ENCODE data around the gene SPAG8. TPM values are rescaled to one million over a fixed set of nuclear protein-coding genes. Genes with fewer than 3 reads are reported as not detected.

SPAG8 gene
- total and polyA plus RNA-seq, 10 donors: 1.1 to 4.5 (median 2.0) TPM

DNA sequence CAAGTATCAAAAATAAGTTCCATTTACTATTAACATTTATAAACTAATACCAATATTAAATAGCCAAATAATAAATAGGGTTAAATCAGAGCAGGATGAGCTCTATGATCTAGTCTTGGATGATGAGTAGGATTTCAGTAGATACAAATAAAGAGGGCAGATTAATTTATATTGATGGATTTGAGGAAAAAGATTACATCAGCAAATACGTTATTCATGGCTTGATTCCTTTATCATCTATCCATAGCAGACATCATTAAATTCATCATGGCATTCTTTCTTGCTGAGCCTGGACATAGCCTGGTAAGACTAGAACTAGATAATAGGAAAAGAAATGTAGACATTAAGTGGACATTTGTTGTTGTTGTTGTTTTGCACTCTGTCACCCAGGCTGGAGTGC lies 44.6 kb downstream of the SPAG8 start:
- TF ChIP-seq, protein P1, sequence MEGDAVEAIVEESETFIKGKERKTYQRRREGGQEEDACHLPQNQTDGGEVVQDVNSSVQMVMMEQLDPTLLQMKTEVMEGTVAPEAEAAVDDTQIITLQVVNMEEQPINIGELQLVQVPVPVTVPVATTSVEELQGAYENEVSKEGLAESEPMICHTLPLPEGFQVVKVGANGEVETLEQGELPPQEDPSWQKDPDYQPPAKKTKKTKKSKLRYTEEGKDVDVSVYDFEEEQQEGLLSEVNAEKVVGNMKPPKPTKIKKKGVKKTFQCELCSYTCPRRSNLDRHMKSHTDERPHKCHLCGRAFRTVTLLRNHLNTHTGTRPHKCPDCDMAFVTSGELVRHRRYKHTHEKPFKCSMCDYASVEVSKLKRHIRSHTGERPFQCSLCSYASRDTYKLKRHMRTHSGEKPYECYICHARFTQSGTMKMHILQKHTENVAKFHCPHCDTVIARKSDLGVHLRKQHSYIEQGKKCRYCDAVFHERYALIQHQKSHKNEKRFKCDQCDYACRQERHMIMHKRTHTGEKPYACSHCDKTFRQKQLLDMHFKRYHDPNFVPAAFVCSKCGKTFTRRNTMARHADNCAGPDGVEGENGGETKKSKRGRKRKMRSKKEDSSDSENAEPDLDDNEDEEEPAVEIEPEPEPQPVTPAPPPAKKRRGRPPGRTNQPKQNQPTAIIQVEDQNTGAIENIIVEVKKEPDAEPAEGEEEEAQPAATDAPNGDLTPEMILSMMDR (IDR thresholded peaks at IDR 0.05 in 8 of 11, conservative IDR thresholded peaks at IDR 0.05 in 3 of 11): no peak
- TF ChIP-seq POLR2AphosphoS5 (IDR thresholded peaks at IDR 0.05) (no peak), POLR2A (IDR thresholded peaks at IDR 0.05) (no peak)
- no peaks in the 10 kb centered on the region for H3K27me3 ChIP-seq (replicated peaks in 1 of 7)
- peaks cover 0 to 4% (median 0%) of the 10 kb centered on the region in 6 donors for H3K36me3 ChIP-seq
- no peak overlapping the region for H3K4me3 ChIP-seq
- no peaks in the 10 kb centered on the region for H3K9me3 ChIP-seq
- peaks cover 3 to 25% (median 21%) of the 10 kb centered on the region in 6 donors for H3K4me1 ChIP-seq
- no peak overlapping the region for H3K27ac ChIP-seq
- 82 to 95% (median 88%) methylated on average over 1 of the region's 1 CpG for WGBS, 5 donors
- intact Hi-C loops (cut with DNase I; ENCODE audit: low total_unique reads): no loop called here
- no peak for DNase-seq

GRCh38 chr9:35766997-35767396 lies 45.1 kb downstream of the SPAG8 start:
- Histone ChIP-seq H3K9me3 (no peaks in the 10 kb centered on the region), H3K27me3 (replicated peaks in 1 of 7) (no peaks in the 10 kb centered on the region), H3K36me3 (no peaks in the 10 kb centered on the region), H3K4me3 (no peak overlapping the region), H3K27ac (no peak overlapping the region), H3K4me1 (peaks cover 3 to 21% (median 17%) of the 10 kb centered on the region in 6 donors)
- WGBS, 5 donors: 81 to 88% (median 83%) methylated on average over 2 of the region's 2 CpGs
- DNase-seq: no peak
- intact Hi-C loops (cut with DNase I; ENCODE audit: low total_unique reads): no loop called here
- no peak for TF ChIP-seq POLR2AphosphoS5 (IDR thresholded peaks at IDR 0.05)
- no peak for TF ChIP-seq POLR2A (IDR thresholded peaks at IDR 0.05)
- TF ChIP-seq, protein P1 (IDR thresholded peaks at IDR 0.05 in 8 of 11, conservative IDR thresholded peaks at IDR 0.05 in 3 of 11): no peak

DNA sequence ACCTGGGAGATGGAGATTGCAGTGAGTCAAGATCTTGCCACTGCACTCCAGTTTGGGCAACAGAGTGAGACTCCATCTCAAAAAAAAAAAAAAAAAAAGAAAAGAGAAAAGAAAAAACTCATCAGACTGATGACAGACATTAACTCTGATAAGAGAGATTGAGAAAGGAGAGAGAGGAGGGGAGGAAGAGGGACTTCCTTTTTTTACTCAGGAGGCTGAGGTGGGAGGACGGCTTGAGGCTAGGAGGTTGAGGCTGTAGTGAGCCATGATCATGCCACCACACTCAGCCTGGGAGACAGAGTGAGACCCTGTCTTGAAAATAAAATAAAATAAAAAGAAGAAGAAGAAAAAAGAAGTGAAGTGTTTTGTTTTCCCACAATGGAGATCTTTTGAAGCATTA lies 48.3 kb downstream of the SPAG8 start:
- Histone ChIP-seq H3K27me3 (replicated peaks in 1 of 7) (no peaks in the 10 kb centered on the region), H3K4me1 (peaks cover 1 to 23% (median 5%) of the 10 kb centered on the region in 6 donors), H3K27ac (no peak overlapping the region), H3K4me3 (no peak overlapping the region), H3K9me3 (no peaks in the 10 kb centered on the region), H3K36me3 (no peaks in the 10 kb centered on the region)
- intact Hi-C loops (cut with DNase I; ENCODE audit: low total_unique reads): no loop called here
- no peak for DNase-seq
- no peak for TF ChIP-seq POLR2A (IDR thresholded peaks at IDR 0.05)
- no peak for TF ChIP-seq POLR2AphosphoS5 (IDR thresholded peaks at IDR 0.05)
- TF ChIP-seq, protein P1 (IDR thresholded peaks at IDR 0.05 in 8 of 11, conservative IDR thresholded peaks at IDR 0.05 in 3 of 11): no peak
- 90 to 96% (median 92%) methylated on average over 1 of the region's 1 CpG for WGBS, 5 donors

DNA sequence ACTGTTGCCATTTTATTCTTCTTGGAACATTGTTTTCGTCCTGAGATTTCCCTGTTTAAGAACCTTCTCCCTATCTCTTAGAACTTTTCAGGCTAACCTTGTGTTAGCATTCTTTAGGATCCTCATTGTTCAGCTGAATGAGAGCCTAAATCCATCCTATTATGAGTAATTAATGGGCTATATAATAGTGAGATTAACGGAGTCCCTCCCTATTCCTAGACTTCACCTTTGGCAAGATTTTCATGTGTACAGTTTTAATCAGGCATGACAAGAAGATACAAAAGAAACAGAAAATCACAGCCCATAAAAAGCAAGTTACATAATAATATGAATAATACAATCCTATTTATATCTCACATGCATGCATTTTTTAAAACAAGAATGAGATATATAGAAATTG lies 48.9 kb downstream of the SPAG8 start:
- 86 to 98% (median 95%) methylated on average over 2 of the region's 2 CpGs for WGBS, 5 donors
- H3K9me3 ChIP-seq: no peaks in the 10 kb centered on the region

More for the DNA sequence above, 48.9 kb downstream of the SPAG8 start:
- intact Hi-C loops (cut with DNase I; ENCODE audit: low total_unique reads): no loop called here
- Histone ChIP-seq H3K4me3 (no peak overlapping the region), H3K36me3 (no peaks in the 10 kb centered on the region), H3K4me1 (peaks cover 8 to 29% (median 11%) of the 10 kb centered on the region in 6 donors), H3K27ac (no peak overlapping the region), H3K27me3 (replicated peaks in 1 of 7) (no peaks in the 10 kb centered on the region)
- no peak for DNase-seq
- TF ChIP-seq POLR2AphosphoS5 (IDR thresholded peaks at IDR 0.05) (no peak), POLR2A (IDR thresholded peaks at IDR 0.05) (no peak)
- TF ChIP-seq, protein P1 (IDR thresholded peaks at IDR 0.05 in 8 of 11, conservative IDR thresholded peaks at IDR 0.05 in 3 of 11): no peak

Measured in spleen (tissue), 11 donors.